Measurements from ENCODE around the gene WDTC1. TPM values are rescaled to one million over a fixed set of nuclear protein-coding genes. Genes with fewer than 3 reads are reported as not detected.

The WDTC1 gene
- total RNA-seq, 1 experiment from 2014 or later, result 20.1 TPM

DNA sequence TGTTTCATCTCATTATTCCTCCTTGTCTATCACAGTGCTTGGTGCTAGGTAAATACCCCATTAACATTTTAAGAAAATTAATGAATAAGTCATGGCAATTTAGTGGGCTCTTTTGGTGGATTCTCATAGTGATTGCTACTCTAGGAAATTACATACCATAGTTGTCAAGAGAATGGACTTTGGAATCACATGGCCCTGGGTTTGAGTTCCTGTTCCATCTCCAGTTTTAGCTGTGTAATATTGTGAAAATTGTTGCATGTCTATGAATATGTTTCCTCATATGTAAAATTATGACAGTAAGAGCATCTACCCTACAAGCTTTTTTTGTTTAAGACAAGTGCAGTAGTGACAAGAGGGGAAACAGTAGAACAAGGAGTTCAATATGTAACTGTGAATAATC lies 20.7 kb downstream of the WDTC1 start:
- no peak overlapping the region for H3K27ac Mint-ChIP-seq
- H3K36me3 Mint-ChIP-seq, result no peaks in the 10 kb centered on the region
- no peak for TF ChIP-seq ZNF138 (CRISPR knock-in tag; conservative IDR thresholded peaks at IDR 0.05)
- TF ChIP-seq, protein P1, sequence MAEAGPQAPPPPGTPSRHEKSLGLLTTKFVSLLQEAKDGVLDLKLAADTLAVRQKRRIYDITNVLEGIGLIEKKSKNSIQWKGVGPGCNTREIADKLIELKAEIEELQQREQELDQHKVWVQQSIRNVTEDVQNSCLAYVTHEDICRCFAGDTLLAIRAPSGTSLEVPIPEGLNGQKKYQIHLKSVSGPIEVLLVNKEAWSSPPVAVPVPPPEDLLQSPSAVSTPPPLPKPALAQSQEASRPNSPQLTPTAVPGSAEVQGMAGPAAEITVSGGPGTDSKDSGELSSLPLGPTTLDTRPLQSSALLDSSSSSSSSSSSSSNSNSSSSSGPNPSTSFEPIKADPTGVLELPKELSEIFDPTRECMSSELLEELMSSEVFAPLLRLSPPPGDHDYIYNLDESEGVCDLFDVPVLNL (CRISPR knock-in tag; IDR thresholded peaks at IDR 0.05; ENCODE audit: borderline replicate concordance, low read depth), result no peak
- TF ChIP-seq, protein P2, sequence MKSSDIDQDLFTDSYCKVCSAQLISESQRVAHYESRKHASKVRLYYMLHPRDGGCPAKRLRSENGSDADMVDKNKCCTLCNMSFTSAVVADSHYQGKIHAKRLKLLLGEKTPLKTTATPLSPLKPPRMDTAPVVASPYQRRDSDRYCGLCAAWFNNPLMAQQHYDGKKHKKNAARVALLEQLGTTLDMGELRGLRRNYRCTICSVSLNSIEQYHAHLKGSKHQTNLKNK (CRISPR knock-in tag; IDR thresholded peaks at IDR 0.05), result no peak
- no peak for TF ChIP-seq FOXK1 (CRISPR knock-in tag; IDR thresholded peaks at IDR 0.05)
- TF ChIP-seq ATF6 (CRISPR knock-in tag; IDR thresholded peaks at IDR 0.05), result no peak
- H3K9me3 Mint-ChIP-seq, result no peaks in the 10 kb centered on the region
- no peaks in the 10 kb centered on the region for H3K4me1 Mint-ChIP-seq
- POLR2A ChIA-PET, result no interaction called here
- CTCF ChIA-PET, result interaction anchor here (1.7 kb wide), 1 partner anchor 46 kb away, joined by 3 read pairs; no protein-coding TSS in a partner anchor
- no peak overlapping the region for H3K4me3 Mint-ChIP-seq
- H3K27me3 Mint-ChIP-seq (ENCODE audit: low read depth), result no peaks in the 10 kb centered on the region
- ATAC-seq (no peak), DNase-seq (ENCODE audit: low spot score) (no peak)

DNA sequence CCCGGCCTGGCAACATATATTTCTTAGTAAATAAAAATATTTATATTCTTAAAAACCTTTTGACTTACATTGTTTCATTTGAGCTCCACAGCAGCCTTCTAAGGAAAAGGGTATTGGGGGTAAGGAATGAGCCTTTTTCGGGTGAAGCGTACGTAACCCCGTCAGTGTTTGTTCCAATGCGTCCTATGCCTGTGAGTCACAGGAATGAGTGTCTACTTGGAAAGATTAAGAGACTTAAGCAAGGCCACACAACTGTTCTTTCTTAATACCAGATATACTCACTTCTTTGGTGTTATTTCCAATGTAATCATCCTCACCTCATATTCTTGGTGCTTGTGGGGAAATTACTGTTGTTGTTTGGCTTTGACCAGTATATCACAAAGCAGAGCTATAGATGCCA lies 22.7 kb downstream of the WDTC1 start:
- Mint-ChIP-seq H3K9me3 (no peaks in the 10 kb centered on the region; the same call in 1 of the 2 replicates), H3K4me1 (no peaks in the 10 kb centered on the region), H3K27me3 (ENCODE audit: low read depth) (no peaks in the 10 kb centered on the region), H3K4me3 (no peak overlapping the region), H3K36me3 (no peaks in the 10 kb centered on the region), H3K27ac (no peak overlapping the region)
- DNase-seq (ENCODE audit: low spot score) (no peak), ATAC-seq (no peak)
- CTCF ChIA-PET, result interaction anchor here (0.9 kb wide), 1 partner anchor 44 kb away, joined by 3 read pairs; no protein-coding TSS in a partner anchor
- POLR2A ChIA-PET, result no interaction called here
- TF ChIP-seq CTCF (IDR thresholded peaks at IDR 0.05) (no peak), NFYB (CRISPR knock-in tag; conservative IDR thresholded peaks at IDR 0.05; ENCODE audit: low read depth) (no peak), NR3C1 (CRISPR knock-in tag; conservative IDR thresholded peaks at IDR 0.05; ENCODE audit: low read depth) (no peak), HMGXB4 (CRISPR knock-in tag; IDR thresholded peaks at IDR 0.05) (no peak), SMAD3 (CRISPR knock-in tag; IDR thresholded peaks at IDR 0.05; ENCODE audit: borderline replicate concordance) (no peak), CDX4 (CRISPR knock-in tag; IDR thresholded peaks at IDR 0.05; ENCODE audit: borderline replicate concordance) (no peak), SMAD4 (CRISPR knock-in tag; IDR thresholded peaks at IDR 0.05) (no peak), FOXP1 (CRISPR knock-in tag; IDR thresholded peaks at IDR 0.05; ENCODE audit: borderline replicate concordance) (no peak), NFATC4 (CRISPR knock-in tag; IDR thresholded peaks at IDR 0.05) (no peak), STAT6 (CRISPR knock-in tag; conservative IDR thresholded peaks at IDR 0.05; ENCODE audit: low read depth) (no peak), MXD4 (CRISPR knock-in tag; IDR thresholded peaks at IDR 0.05; ENCODE audit: borderline replicate concordance) (no peak), ZNF512 (CRISPR knock-in tag; IDR thresholded peaks at IDR 0.05; ENCODE audit: borderline replicate concordance) (no peak)
- TF ChIP-seq, protein P3, sequence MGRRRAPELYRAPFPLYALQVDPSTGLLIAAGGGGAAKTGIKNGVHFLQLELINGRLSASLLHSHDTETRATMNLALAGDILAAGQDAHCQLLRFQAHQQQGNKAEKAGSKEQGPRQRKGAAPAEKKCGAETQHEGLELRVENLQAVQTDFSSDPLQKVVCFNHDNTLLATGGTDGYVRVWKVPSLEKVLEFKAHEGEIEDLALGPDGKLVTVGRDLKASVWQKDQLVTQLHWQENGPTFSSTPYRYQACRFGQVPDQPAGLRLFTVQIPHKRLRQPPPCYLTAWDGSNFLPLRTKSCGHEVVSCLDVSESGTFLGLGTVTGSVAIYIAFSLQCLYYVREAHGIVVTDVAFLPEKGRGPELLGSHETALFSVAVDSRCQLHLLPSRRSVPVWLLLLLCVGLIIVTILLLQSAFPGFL (CRISPR knock-in tag; IDR thresholded peaks at IDR 0.05; ENCODE audit: borderline replicate concordance), result no peak
- TF ChIP-seq, protein P4, sequence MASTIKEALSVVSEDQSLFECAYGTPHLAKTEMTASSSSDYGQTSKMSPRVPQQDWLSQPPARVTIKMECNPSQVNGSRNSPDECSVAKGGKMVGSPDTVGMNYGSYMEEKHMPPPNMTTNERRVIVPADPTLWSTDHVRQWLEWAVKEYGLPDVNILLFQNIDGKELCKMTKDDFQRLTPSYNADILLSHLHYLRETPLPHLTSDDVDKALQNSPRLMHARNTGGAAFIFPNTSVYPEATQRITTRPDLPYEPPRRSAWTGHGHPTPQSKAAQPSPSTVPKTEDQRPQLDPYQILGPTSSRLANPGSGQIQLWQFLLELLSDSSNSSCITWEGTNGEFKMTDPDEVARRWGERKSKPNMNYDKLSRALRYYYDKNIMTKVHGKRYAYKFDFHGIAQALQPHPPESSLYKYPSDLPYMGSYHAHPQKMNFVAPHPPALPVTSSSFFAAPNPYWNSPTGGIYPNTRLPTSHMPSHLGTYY (CRISPR knock-in tag; IDR thresholded peaks at IDR 0.05), result no peak
